Left colon (tissue), 2 donors: ENCODE results near the gene UBE2J1. TPM values are rescaled to one million over a fixed set of nuclear protein-coding genes. Genes with fewer than 3 reads are reported as not detected.
"Not testable (repeated sequence)": the region's sequence is repeated elsewhere in the genome, so short reads cannot be mapped to it uniquely, and the experiment has no call there.

ENCODE experiments used
- ATAC-seq: fragments of 200-7000 bp; cut with Tn5 transposase; one replicate; pipeline ENCODE4 v1.9.1; 2020; ENCODE audit warnings: mild to moderate bottlenecking, moderate library complexity
- DNase-seq, 2 donors: peaks; one replicate each; pipeline ENCODE4 v3.0.0-alpha.2; 2020
- intact Hi-C, 2 donors: fragments of 100-400 bp; cut with DNase I in 1 of 2; cut with micrococcal nuclease in 1 of 2; formaldehyde crosslinking; loops; one replicate each; pipeline versions ENCODE4 v1.11.2 to v1.14.0; 2022; cut with DNase I, micrococcal nuclease
- long read RNA-seq: library from polyadenylated mRNA; unstranded; transcript quantifications from one replicate; pipeline ENCODE4 v2.0.0, GENCODE V29; 2021
- total RNA-seq, 2 donors: library from RNA; stranded (reverse); fragmentation: NEBNext Ultra II Directional; extraction: Animal tissue kit (Norgen Biotek cat#: 25700); gene quantifications; one replicate each; pipeline ENCODE4 v1.2.1, GENCODE V29; 2021
- donor health status: DM: no; HTN: no; CAD: no.
- donor health status: DM: yes; HTN: yes; CAD: no.

The UBE2J1 gene, protein sequence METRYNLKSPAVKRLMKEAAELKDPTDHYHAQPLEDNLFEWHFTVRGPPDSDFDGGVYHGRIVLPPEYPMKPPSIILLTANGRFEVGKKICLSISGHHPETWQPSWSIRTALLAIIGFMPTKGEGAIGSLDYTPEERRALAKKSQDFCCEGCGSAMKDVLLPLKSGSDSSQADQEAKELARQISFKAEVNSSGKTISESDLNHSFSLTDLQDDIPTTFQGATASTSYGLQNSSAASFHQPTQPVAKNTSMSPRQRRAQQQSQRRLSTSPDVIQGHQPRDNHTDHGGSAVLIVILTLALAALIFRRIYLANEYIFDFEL
- total RNA-seq, result 10 to 100 TPM; 49.4 to 58.5 TPM
- long read RNA-seq, full-length matches to known transcripts, result 73 of 91 reads
- long read RNA-seq, partial matches to known transcripts, result 4 of 91 reads
- long read RNA-seq, other reads (novel, unspliced or antisense), result 14 of 91 reads

DNA sequence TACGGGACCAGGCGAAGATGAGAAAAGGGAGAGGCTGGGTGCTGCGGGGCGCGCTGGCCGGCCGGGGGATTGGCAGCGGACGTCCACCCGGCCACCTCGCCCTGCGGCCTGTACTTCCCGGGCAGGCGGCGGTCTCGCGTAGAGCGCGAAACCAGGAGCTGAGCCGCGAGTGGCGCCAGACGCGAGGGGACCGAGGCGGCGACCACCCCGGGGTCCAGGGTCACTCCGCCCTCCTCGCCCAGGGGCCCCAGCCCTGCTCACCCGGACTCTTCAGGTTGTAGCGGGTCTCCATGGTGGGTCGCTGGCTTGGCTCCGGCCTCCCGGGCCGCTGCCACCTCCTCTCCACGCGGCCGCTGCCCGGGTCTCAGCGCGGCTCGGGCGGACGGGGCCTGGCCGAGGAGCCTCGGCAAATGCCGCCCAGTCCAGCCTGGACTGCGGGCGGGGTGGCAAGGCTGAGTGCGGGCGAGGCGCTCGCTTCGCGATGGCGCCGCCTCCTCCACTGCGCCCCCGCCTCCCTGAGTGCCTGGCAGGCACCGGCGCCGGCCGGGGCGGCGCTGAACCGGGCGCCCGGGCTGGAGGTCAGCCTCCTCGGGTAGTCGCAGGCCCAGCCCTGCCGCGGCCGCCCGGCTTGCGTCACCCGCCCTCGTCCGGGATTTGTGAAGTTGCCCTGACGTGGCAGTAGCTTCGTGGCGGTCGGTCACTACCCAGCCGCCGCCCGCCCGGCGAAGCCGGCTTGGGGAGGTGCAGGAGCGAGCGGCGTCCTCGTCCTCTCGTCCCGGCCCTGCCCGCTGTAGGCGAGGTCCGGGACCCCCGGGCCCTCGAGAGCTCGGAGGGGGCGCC is at the start of gene UBE2J1:
TSS of gene UBE2J1 (minus strand) at position 445 of the 840 bp plus-strand sequence. CDS start at position 292, 153 bp downstream.
- intact Hi-C loops, result no loop called here
- DNase-seq (peak; percentile 96), ATAC-seq (peak; percentile 93)

GRCh38 chr6:89400912-89401399 is 48.4 kb upstream of the UBE2J1 start:
- ATAC-seq (no peak), DNase-seq (no peak)
- intact Hi-C loops, result no loop called here

DNA sequence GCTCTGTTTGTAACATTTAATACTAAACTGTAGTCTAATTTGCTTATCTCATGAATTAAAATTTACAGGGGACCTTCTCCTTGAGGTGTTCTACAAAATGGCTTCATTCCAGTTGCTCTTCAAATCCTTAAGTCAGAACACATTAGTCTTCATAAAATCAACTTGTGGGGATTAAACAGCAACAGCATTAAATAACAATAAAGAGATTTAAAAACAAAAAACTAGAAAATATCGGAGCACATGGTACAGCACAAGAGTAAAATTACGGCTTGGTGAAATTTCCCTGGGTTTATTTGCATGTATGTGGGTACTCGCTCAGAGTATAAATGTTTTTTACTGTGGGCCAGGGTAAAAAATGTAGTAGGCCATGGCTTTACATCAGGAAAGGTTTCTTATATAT is 47.5 kb upstream of the UBE2J1 start:
- DNase-seq (no peak), ATAC-seq (no peak)
- intact Hi-C loops, result no loop called here

- no peak for DNase-seq
- no peak for ATAC-seq
- intact Hi-C loops, result no loop called here
Observed at GRCh38 chr6:89398762-89399525, 46.4 kb upstream of the UBE2J1 start.

- intact Hi-C loops, ATAC-seq, DNase-seq: not testable (repeated sequence)
Observed at GRCh38 chr6:89397884-89398283, 45.4 kb upstream of the UBE2J1 start.

- no peak for DNase-seq
- intact Hi-C loops, result no loop called here
- no peak for ATAC-seq
Observed at GRCh38 chr6:89393659-89394058, 41.1 kb upstream of the UBE2J1 start.

- intact Hi-C loops, result no loop called here
- DNase-seq (no peak), ATAC-seq (no peak)
Observed at GRCh38 chr6:89392823-89393222, 40.3 kb upstream of the UBE2J1 start.

- intact Hi-C loops, result no loop called here
- no peak for DNase-seq
- no peak for ATAC-seq
Observed at GRCh38 chr6:89388846-89389245, 36.3 kb upstream of the UBE2J1 start.

DNA sequence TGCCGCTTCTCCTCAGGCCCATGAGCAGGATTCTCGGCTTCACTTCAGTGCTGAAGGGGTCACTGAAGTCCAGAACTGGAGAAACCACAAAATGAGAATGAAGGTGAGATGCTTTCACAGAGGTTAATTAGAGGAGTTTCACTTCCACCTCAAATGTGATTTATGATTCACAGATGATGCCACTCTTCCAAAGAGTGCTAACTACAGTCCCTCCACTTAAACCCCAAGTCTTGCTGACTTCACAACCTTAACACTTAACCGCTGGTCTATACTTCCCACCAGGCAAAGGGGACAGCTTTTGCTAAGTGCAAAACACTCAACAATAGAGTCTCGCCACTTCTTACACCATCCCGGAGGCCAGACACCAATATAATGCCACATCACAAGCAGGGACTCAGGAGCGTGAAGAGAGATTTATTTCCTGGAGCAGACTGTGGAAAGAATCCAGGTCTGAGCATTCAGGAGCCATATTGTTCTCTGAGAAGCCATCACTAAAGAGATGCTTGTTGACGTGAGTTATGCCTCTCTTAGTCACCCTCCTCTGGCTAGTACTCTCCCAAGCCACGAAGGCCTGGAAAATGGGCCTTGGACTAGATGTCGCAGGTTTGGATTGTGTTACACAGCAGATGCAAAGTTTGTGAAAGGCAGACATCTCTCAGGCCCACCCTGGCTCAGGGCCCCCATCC is 35.1 kb upstream of the UBE2J1 start:
- no peak for ATAC-seq
- intact Hi-C loops, result no loop called here
- DNase-seq, result no peak

- ATAC-seq (no peak), DNase-seq (no peak)
- intact Hi-C loops, result no loop called here
Observed at GRCh38 chr6:89386917-89387491, 34.5 kb upstream of the UBE2J1 start.

DNA sequence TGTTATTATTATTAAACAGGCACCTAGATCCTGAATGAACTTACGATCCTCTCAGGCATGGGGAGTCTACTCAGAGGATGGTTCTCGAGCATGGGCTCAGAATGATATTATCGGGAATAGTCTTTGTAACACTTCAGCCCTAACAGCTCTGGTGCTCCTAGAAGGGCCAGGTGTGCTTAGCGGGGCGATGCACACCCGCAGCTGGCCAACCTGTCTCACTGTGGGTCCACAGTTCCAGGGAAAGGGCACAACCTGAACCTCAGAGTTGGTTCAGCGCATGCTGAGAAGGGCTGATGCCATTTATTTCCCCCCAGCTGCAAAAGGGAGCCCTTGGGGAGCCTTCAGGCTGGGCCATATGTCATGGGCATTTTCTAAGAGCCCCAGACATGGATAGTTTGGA is 33.3 kb upstream of the UBE2J1 start:
- DNase-seq (no peak), ATAC-seq (no peak)
- intact Hi-C loops, result no loop called here

- intact Hi-C loops, result no loop called here
- DNase-seq (no peak), ATAC-seq (no peak)
Observed at GRCh38 chr6:89385156-89385667, 32.7 kb upstream of the UBE2J1 start.

- DNase-seq, result no peak
- no peak for ATAC-seq
- intact Hi-C loops, result no loop called here
Observed at GRCh38 chr6:89381031-89381430, 28.5 kb upstream of the UBE2J1 start.

GRCh38 chr6:89379281-89379680 is 26.8 kb upstream of the UBE2J1 start:
- ATAC-seq, result no peak
- intact Hi-C loops, result loop anchor here in 1 of 2 donors (10.0 kb wide), 1 partner anchor 394 kb away; no protein-coding TSS in a partner anchor

GRCh38 chr6:89378628-89379027 is 26.1 kb upstream of the UBE2J1 start:
- intact Hi-C loops, result loop anchor here in 1 of 2 donors (10.0 kb wide), 1 partner anchor 394 kb away; no protein-coding TSS in a partner anchor

More at GRCh38 chr6:89379281-89379680, 26.8 kb upstream of the UBE2J1 start:
- no peak for DNase-seq

GRCh38 chr6:89375427-89376267 is 23.1 kb upstream of the UBE2J1 start:
- peak; percentile 75 to 87 for DNase-seq
- intact Hi-C loops, result loop anchor here in 1 of 2 donors (10.0 kb wide), 1 partner anchor 391 kb away; no protein-coding TSS in a partner anchor
- peak; percentile 98 for ATAC-seq

More at GRCh38 chr6:89378628-89379027, 26.1 kb upstream of the UBE2J1 start:
- ATAC-seq (no peak), DNase-seq (no peak)

DNA sequence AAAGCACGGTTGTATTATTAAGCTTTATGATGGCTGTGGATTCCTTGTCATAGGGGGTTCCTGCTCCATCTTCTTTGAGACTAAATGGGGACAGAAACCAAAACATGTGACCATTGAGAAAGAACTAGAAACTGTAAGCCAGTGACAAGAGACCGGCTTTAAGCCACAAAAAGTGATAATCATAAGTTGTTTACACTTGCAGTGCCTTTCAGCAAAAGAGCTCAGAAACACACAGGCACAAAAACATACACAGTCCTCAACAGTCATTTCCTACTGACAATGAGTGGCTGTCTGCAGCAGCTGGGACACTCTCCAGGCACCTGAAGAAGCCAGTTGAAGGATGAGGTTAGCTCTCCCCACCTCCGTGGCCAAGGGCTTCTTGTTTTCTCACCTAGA is 20.0 kb upstream of the UBE2J1 start:
- intact Hi-C loops, result loop anchor here in 1 of 2 donors (10.0 kb wide), 1 partner anchor 388 kb away; no protein-coding TSS in a partner anchor
- no peak for DNase-seq
- ATAC-seq, result no peak
